Lower leg skin (tissue), 3 donors: ENCODE data around the gene NFAM1.

Experiments
- CTCF ChIP-seq, 3 donors: fragments of 450-650 bp; IDR thresholded peaks; one replicate each; pipeline ENCODE4 v1.5.1; 2016; ENCODE audit warnings: antibody characterized with exemption in 3 of 3, mild to moderate bottlenecking in 3 of 3, moderate library complexity in 2 of 3
- POLR2A ChIP-seq, 2 donors: fragments of 450-650 bp; IDR thresholded peaks; one replicate each; pipeline ENCODE4 v1.6.1; 2016 to 2017; ENCODE audit warnings: antibody characterized with exemption in 2 of 2, mild to moderate bottlenecking in 1 of 2, moderate library complexity in 1 of 2

GRCh38 chr22:42360348-42360747 is 71.9 kb downstream of the NFAM1 start:
- no peak for TF ChIP-seq CTCF (IDR thresholded peaks at IDR 0.05)
- no peak for TF ChIP-seq POLR2A (IDR thresholded peaks at IDR 0.05)
